Heart left ventricle (tissue), 13 donors: ENCODE measurements around the gene PARD3B.

Source experiments
- CTCF ChIP-seq, 12 donors: fragments of 200-600 bp; sonication (generic) in 4 of 12; IDR thresholded peaks; one replicate each; pipeline versions ENCODE4 v1.5.0 to v1.8.0; 2018 to 2022; ENCODE audit warnings: antibody characterized with exemption in 12 of 12, mild to moderate bottlenecking in 5 of 12
- POLR2A ChIP-seq, 2 donors: fragments of 450-650 bp; IDR thresholded peaks; one replicate each; pipeline ENCODE4 v1.6.1; 2017; ENCODE audit warnings: antibody characterized with exemption in 2 of 2, mild to moderate bottlenecking in 2 of 2, moderate library complexity in 2 of 2
- donor health status: ischemic (EF 13 %, LVEDD 7.1; RV severe dilation, severe dysfunction).
- donor health status: DM: no; HTN: yes; CAD: no.
- donor health status: DM: no; HTN: no; CAD: no.
- donor health status: ischemic (EF 25% LVEDD 6.9; RV normal size, moderate dysfunction).
- donor health status: ischemic (EF 25% LVEDD 5.7; RV mildly dilated, moderate dysfunction).
- donor health status: ischemic (EF 35%, LVEDD 5.7; RV mildly dilated, moderate dysfunction).
- donor health status: nonischemic (EF 11% LVEDD 7.7; RV severe dilation, severe dysfunction).
- donor health status: DM: yes; HTN: yes; CAD: no.
- donor health status: PGD.
- donor health status: ischemic (EF 29% LVEDD 5.4; RV normal size, mild dysfunction).
- donor health status: nonischemic (EF 23%, LVEDD 6.1; RV moderate dilation, normal function).

GRCh38 chr2:205190528-205190927 lies 645.3 kb downstream of the PARD3B start:
- TF ChIP-seq CTCF (IDR thresholded peaks at IDR 0.05), result no peak
- no peak for TF ChIP-seq POLR2A (IDR thresholded peaks at IDR 0.05)
